Muscle layer of colon (tissue), 2 donors: Measurements from ENCODE around the gene C1QTNF2.

Experiments used
- H3K27ac ChIP-seq: one replicate; pipeline ENCODE4 v1.7.0; 2013; ENCODE audit warnings: low read depth, mild to moderate bottlenecking, low read length, moderate library complexity
- H3K27me3 ChIP-seq, 2 donors: one replicate each; pipeline ENCODE4 v1.7.0; 2013; ENCODE audit warnings: low read length in 2 of 2, mild to moderate bottlenecking in 2 of 2; ENCODE audit not compliant: insufficient read depth in 2 of 2, control insufficient read depth in 1 of 2
- H3K36me3 ChIP-seq: one replicate; pipeline ENCODE4 v1.7.0; 2013; ENCODE audit warnings: mild to moderate bottlenecking, low read length; ENCODE audit not compliant: insufficient read depth
- H3K4me1 ChIP-seq: one replicate; pipeline ENCODE4 v1.7.0; 2013; ENCODE audit warnings: mild to moderate bottlenecking, low read length; ENCODE audit not compliant: insufficient read depth
- H3K4me3 ChIP-seq, 2 donors: one replicate each; pipeline ENCODE4 v1.7.0; 2013; ENCODE audit warnings: low read length in 2 of 2, low read depth in 1 of 2, mild to moderate bottlenecking in 1 of 2, moderate library complexity in 1 of 2
- H3K9ac ChIP-seq: one replicate; pipeline ENCODE4 v1.7.0; 2013; ENCODE audit warnings: low read length
- H3K9me3 ChIP-seq: one replicate; pipeline ENCODE4 v1.7.0; 2013; ENCODE audit warnings: mild to moderate bottlenecking, low read length
- donor health status: abdominal sarcoma.
- donor health status: Adenocarcinoma of cecum.

Gene C1QTNF2

GRCh38 chr5:160370713-160371034 lies 248 bp upstream of the C1QTNF2 start:
- no peaks in the 10 kb centered on the region for H3K36me3 ChIP-seq
- no peaks in the 10 kb centered on the region for H3K9me3 ChIP-seq
- H3K27ac ChIP-seq: peak overlapping the region; percentile 71
- H3K4me3 ChIP-seq: peak overlapping the region in 1 of 2 donors; percentile 61
- peaks cover 4% of the 10 kb centered on the region for H3K4me1 ChIP-seq
- peak overlapping the region; percentile 33 for H3K9ac ChIP-seq
- H3K27me3 ChIP-seq: no peaks in the 10 kb centered on the region

- H3K36me3 ChIP-seq: no peaks in the 10 kb centered on the region
- no peak overlapping the region for H3K27ac ChIP-seq
- H3K9ac ChIP-seq: no peak overlapping the region
- no peak overlapping the region for H3K4me3 ChIP-seq
- H3K27me3 ChIP-seq: no peaks in the 10 kb centered on the region
- H3K4me1 ChIP-seq: peaks cover 8% of the 10 kb centered on the region
- H3K9me3 ChIP-seq: no peaks in the 10 kb centered on the region
Observed at GRCh38 chr5:160367885-160368284, 2.5 kb downstream of the C1QTNF2 start.

- no peaks in the 10 kb centered on the region for H3K9me3 ChIP-seq
- no peaks in the 10 kb centered on the region for H3K36me3 ChIP-seq
- H3K4me3 ChIP-seq: no peak overlapping the region
- no peaks in the 10 kb centered on the region for H3K27me3 ChIP-seq
- no peak overlapping the region for H3K9ac ChIP-seq
- H3K27ac ChIP-seq: no peak overlapping the region
- peaks cover 8% of the 10 kb centered on the region for H3K4me1 ChIP-seq
Observed at GRCh38 chr5:160367261-160367660, 3.2 kb downstream of the C1QTNF2 start.

GRCh38 chr5:160366230-160366629 lies 4.2 kb downstream of the C1QTNF2 start:
- Histone ChIP-seq H3K9ac (no peak overlapping the region), H3K4me3 (no peak overlapping the region), H3K4me1 (peaks cover 8% of the 10 kb centered on the region), H3K9me3 (no peaks in the 10 kb centered on the region), H3K36me3 (no peaks in the 10 kb centered on the region), H3K27ac (no peak overlapping the region), H3K27me3 (no peaks in the 10 kb centered on the region)

GRCh38 chr5:160363660-160364395 lies 6.6 kb downstream of the C1QTNF2 start:
- Histone ChIP-seq H3K9ac (no peak overlapping the region), H3K36me3 (no peaks in the 10 kb centered on the region), H3K4me3 (no peak overlapping the region), H3K27ac (no peak overlapping the region), H3K4me1 (peaks cover 8% of the 10 kb centered on the region), H3K9me3 (no peaks in the 10 kb centered on the region), H3K27me3 (no peaks in the 10 kb centered on the region)

GRCh38 chr5:160363211-160363610 lies 7.2 kb downstream of the C1QTNF2 start:
- H3K4me1 ChIP-seq: peaks cover 14% of the 10 kb centered on the region
- H3K9me3 ChIP-seq: no peaks in the 10 kb centered on the region

GRCh38 chr5:160361624-160362228 lies 8.7 kb downstream of the C1QTNF2 start:
- Histone ChIP-seq H3K27me3 (no peaks in the 10 kb centered on the region), H3K9ac (no peak overlapping the region), H3K9me3 (no peaks in the 10 kb centered on the region), H3K4me1 (peaks cover 24% of the 10 kb centered on the region), H3K27ac (no peak overlapping the region), H3K36me3 (no peaks in the 10 kb centered on the region), H3K4me3 (no peak overlapping the region)

More at GRCh38 chr5:160363211-160363610, 7.2 kb downstream of the C1QTNF2 start:
- H3K27me3 ChIP-seq: no peaks in the 10 kb centered on the region
- H3K36me3 ChIP-seq: no peaks in the 10 kb centered on the region
- H3K9ac ChIP-seq: no peak overlapping the region
- H3K4me3 ChIP-seq: no peak overlapping the region
- H3K27ac ChIP-seq: no peak overlapping the region

- no peak overlapping the region for H3K4me3 ChIP-seq
- no peaks in the 10 kb centered on the region for H3K27me3 ChIP-seq
- H3K9ac ChIP-seq: no peak overlapping the region
- no peak overlapping the region for H3K27ac ChIP-seq
- peaks cover 32% of the 10 kb centered on the region for H3K4me1 ChIP-seq
- no peaks in the 10 kb centered on the region for H3K36me3 ChIP-seq
- H3K9me3 ChIP-seq: no peaks in the 10 kb centered on the region
Observed at GRCh38 chr5:160360310-160360709, 10.1 kb downstream of the C1QTNF2 start.

GRCh38 chr5:160359816-160360215 lies 10.6 kb downstream of the C1QTNF2 start:
- no peaks in the 10 kb centered on the region for H3K36me3 ChIP-seq
- H3K27me3 ChIP-seq: no peaks in the 10 kb centered on the region
- no peaks in the 10 kb centered on the region for H3K9me3 ChIP-seq
- peaks cover 32% of the 10 kb centered on the region for H3K4me1 ChIP-seq
- no peak overlapping the region for H3K4me3 ChIP-seq
- H3K27ac ChIP-seq: no peak overlapping the region
- no peak overlapping the region for H3K9ac ChIP-seq

- H3K9me3 ChIP-seq: no peaks in the 10 kb centered on the region
- no peak overlapping the region for H3K27ac ChIP-seq
- peaks cover 32% of the 10 kb centered on the region for H3K4me1 ChIP-seq
- H3K9ac ChIP-seq: no peak overlapping the region
- H3K36me3 ChIP-seq: no peaks in the 10 kb centered on the region
- no peak overlapping the region for H3K4me3 ChIP-seq
- no peaks in the 10 kb centered on the region for H3K27me3 ChIP-seq
Observed at GRCh38 chr5:160359242-160359641, 11.2 kb downstream of the C1QTNF2 start.

GRCh38 chr5:160357861-160358411 lies 12.5 kb downstream of the C1QTNF2 start:
- no peak overlapping the region for H3K4me3 ChIP-seq
- H3K4me1 ChIP-seq: peaks cover 28% of the 10 kb centered on the region
- no peaks in the 10 kb centered on the region for H3K27me3 ChIP-seq
- no peak overlapping the region for H3K27ac ChIP-seq
- H3K36me3 ChIP-seq: no peaks in the 10 kb centered on the region
- H3K9me3 ChIP-seq: no peaks in the 10 kb centered on the region
- H3K9ac ChIP-seq: no peak overlapping the region

GRCh38 chr5:160357394-160357793 lies 13.0 kb downstream of the C1QTNF2 start:
- peaks cover 28% of the 10 kb centered on the region for H3K4me1 ChIP-seq
- no peak overlapping the region for H3K4me3 ChIP-seq
- no peak overlapping the region for H3K9ac ChIP-seq
- H3K27ac ChIP-seq: no peak overlapping the region
- no peaks in the 10 kb centered on the region for H3K9me3 ChIP-seq
- H3K27me3 ChIP-seq: no peaks in the 10 kb centered on the region
- H3K36me3 ChIP-seq: peaks cover 1% of the 10 kb centered on the region
